Spleen (tissue), 11 donors: Measurements from ENCODE around the gene RND3. TPM values are rescaled to one million over a fixed set of nuclear protein-coding genes. Genes with fewer than 3 reads are reported as not detected.

Experiments
- DNase-seq: peaks from one replicate; pipeline ENCODE4 v3.0.0-alpha.2; 2020
- H3K27ac ChIP-seq, 8 donors: fragments of 200-600 bp; sonication (generic) in 7 of 8; 1 replicate in 4 of 8; 2 replicates in 4 of 8; pipeline versions ENCODE4 v1.5.0 to v1.8.0; 2016 to 2021; ENCODE audit warnings: inconsistent platforms in 4 of 8, mild to moderate bottlenecking in 4 of 8, moderate library complexity in 1 of 8
- H3K27me3 ChIP-seq, 7 donors: fragments of 200-600 bp; sonication (generic) in 6 of 7; replicated peaks in 1 of 7; 1 replicate in 4 of 7; 2 replicates in 3 of 7; pipeline versions ENCODE4 v1.5.0 to v1.8.0; 2016 to 2021; ENCODE audit warnings: inconsistent platforms in 3 of 7, mild to moderate bottlenecking in 1 of 7
- H3K36me3 ChIP-seq, 6 donors: fragments of 200-600 bp; sonication (generic) in 5 of 6; 1 replicate in 4 of 6; 2 replicates in 2 of 6; pipeline versions ENCODE4 v1.5.0 to v1.8.0; 2016 to 2021; ENCODE audit warnings: inconsistent platforms in 2 of 6
- H3K4me1 ChIP-seq, 6 donors: fragments of 200-600 bp; sonication (generic) in 5 of 6; 1 replicate in 3 of 6; 2 replicates in 3 of 6; pipeline versions ENCODE4 v1.5.0 to v1.8.0; 2016 to 2021; ENCODE audit warnings: inconsistent platforms in 3 of 6
- H3K4me3 ChIP-seq, 8 donors: fragments of 200-600 bp; sonication (generic) in 7 of 8; 1 replicate in 4 of 8; 2 replicates in 4 of 8; pipeline versions ENCODE4 v1.5.0 to v1.8.0; 2016 to 2021; ENCODE audit warnings: inconsistent platforms in 4 of 8, mild to moderate bottlenecking in 4 of 8, moderate library complexity in 2 of 8
- H3K9me3 ChIP-seq, 8 donors: fragments of 200-600 bp; sonication (generic) in 7 of 8; 1 replicate in 4 of 8; 2 replicates in 4 of 8; pipeline versions ENCODE4 v1.5.0 to v1.8.0; 2016 to 2021; ENCODE audit warnings: inconsistent platforms in 4 of 8
- CTCF ChIP-seq, 11 experiments: fragments of 200-600 bp in 7 of 11; fragments of 450-650 bp in 4 of 11; sonication (generic) in 4 of 11; IDR thresholded peaks in 8 of 11; conservative IDR thresholded peaks in 3 of 11; 1 replicate in 7 of 11; 2 replicates in 4 of 11; pipeline versions ENCODE4 v1.4.0 to v1.8.0; 2016 to 2021; ENCODE audit warnings: antibody characterized with exemption in 11 of 11, inconsistent platforms in 4 of 11, mild to moderate bottlenecking in 1 of 11
- POLR2A ChIP-seq, 3 donors: fragments of 450-650 bp; IDR thresholded peaks; one replicate each; pipeline ENCODE4 v1.5.1; 2017; ENCODE audit warnings: antibody characterized with exemption in 3 of 3, mild to moderate bottlenecking in 1 of 3
- POLR2AphosphoS5 ChIP-seq, 3 donors: sonication (generic); formaldehyde crosslinking; IDR thresholded peaks; one replicate each; pipeline ENCODE4 v1.5.1; 2017; ENCODE audit warnings: antibody characterized with exemption in 3 of 3
- WGBS, 5 donors: extraction: QIAGEN DNeasy Blood & Tissue Kit in 3 of 5; methylation state at CpG; one replicate each; pipeline versions ENCODE4 v1.1.5 to v1.1.7; 2013 to 2018; 5-methylcytosine and 5-hydroxymethylcytosine counted together
- intact Hi-C: fragments of 100-400 bp; cut with DNase I; formaldehyde crosslinking; loops from one replicate; pipeline ENCODE4 v1.15.0; 2023; ENCODE audit warnings: low total_unique reads
- polyA plus RNA-seq, 3 donors: library from polyadenylated mRNA; stranded (reverse); fragments of 200-250 nt; gene quantifications; one replicate each; pipeline ENCODE4 v1.2.1, GENCODE V29; 2013
- total RNA-seq, 7 donors: library from RNA; depleted of rRNA in 3 of 7; stranded (reverse); fragments of >200 nt in 3 of 7; fragmentation: NEBNext Ultra II Directional in 4 of 7; extraction: Animal tissue kit (Norgen Biotek cat#: 25700) in 4 of 7; gene quantifications; one replicate each; pipeline versions ENCODE4 v1.1.0 to v1.2.1, GENCODE V29; 2016 to 2021
- donor health status: healthy with polysubstance abuse.
- donor health status: DM: no; HTN: no; CAD: no; lungs with moderate emphysema.
- donor health status: DM: no; HTN: no; CAD: no.
- donor health status: Bipolar disorder and iron deficiency.
- donor health status: healthy.
- donor health status: DM: no; HTN: no; CAD: no.
- donor health status: DM: yes; HTN: yes; CAD: no.

RND3 gene
- total and polyA plus RNA-seq, 10 donors, result 10.3 to 97.0 (median 57.8) TPM

GRCh38 chr2:150450765-150451164 is 36.7 kb downstream of the RND3 start:
- TF ChIP-seq CTCF (IDR thresholded peaks at IDR 0.05 in 8 of 11, conservative IDR thresholded peaks at IDR 0.05 in 3 of 11), result no peak
- no peak for TF ChIP-seq POLR2AphosphoS5 (IDR thresholded peaks at IDR 0.05)
- no peak for TF ChIP-seq POLR2A (IDR thresholded peaks at IDR 0.05)
- Histone ChIP-seq H3K4me3 (no peak overlapping the region), H3K27me3 (no peaks in the 10 kb centered on the region), H3K27ac (no peak overlapping the region), H3K9me3 (no peaks in the 10 kb centered on the region), H3K4me1 (no peaks in the 10 kb centered on the region), H3K36me3 (no peaks in the 10 kb centered on the region)
- no peak for DNase-seq
- intact Hi-C loops, result no loop called here
- 75 to 87% (median 84%) methylated on average over 3 of the region's 3 CpGs for WGBS, 5 donors

GRCh38 chr2:150449856-150450255 is 37.6 kb downstream of the RND3 start:
- Histone ChIP-seq H3K27ac (no peak overlapping the region), H3K36me3 (no peaks in the 10 kb centered on the region), H3K4me3 (no peak overlapping the region), H3K9me3 (no peaks in the 10 kb centered on the region), H3K4me1 (no peaks in the 10 kb centered on the region), H3K27me3 (no peaks in the 10 kb centered on the region)
- WGBS, 5 donors, result 33 to 43% (median 37%) methylated on average over 3 of the region's 3 CpGs
- no peak for DNase-seq
- intact Hi-C loops, result no loop called here
- TF ChIP-seq POLR2AphosphoS5 (IDR thresholded peaks at IDR 0.05), result no peak
- no peak for TF ChIP-seq CTCF (IDR thresholded peaks at IDR 0.05 in 8 of 11, conservative IDR thresholded peaks at IDR 0.05 in 3 of 11)
- no peak for TF ChIP-seq POLR2A (IDR thresholded peaks at IDR 0.05)

GRCh38 chr2:150445398-150445797 is 42.1 kb downstream of the RND3 start:
- Histone ChIP-seq H3K27me3 (no peaks in the 10 kb centered on the region), H3K4me3 (no peak overlapping the region), H3K4me1 (no peaks in the 10 kb centered on the region), H3K36me3 (no peaks in the 10 kb centered on the region), H3K27ac (no peak overlapping the region), H3K9me3 (no peaks in the 10 kb centered on the region)
- DNase-seq, result no peak
- no peak for TF ChIP-seq CTCF (IDR thresholded peaks at IDR 0.05 in 8 of 11, conservative IDR thresholded peaks at IDR 0.05 in 3 of 11)
- no peak for TF ChIP-seq POLR2A (IDR thresholded peaks at IDR 0.05)
- TF ChIP-seq POLR2AphosphoS5 (IDR thresholded peaks at IDR 0.05), result no peak
- intact Hi-C loops, result no loop called here
- 65 to 82% (median 74%) methylated on average over 1 of the region's 1 CpG for WGBS, 5 donors

- Histone ChIP-seq H3K27ac (no peak overlapping the region), H3K36me3 (no peaks in the 10 kb centered on the region), H3K9me3 (no peaks in the 10 kb centered on the region), H3K27me3 (no peaks in the 10 kb centered on the region), H3K4me3 (no peak overlapping the region), H3K4me1 (no peaks in the 10 kb centered on the region)
- WGBS, 5 donors, result 56 to 87% (median 75%) methylated on average over 1 of the region's 1 CpG
- intact Hi-C loops, result no loop called here
- TF ChIP-seq CTCF (IDR thresholded peaks at IDR 0.05 in 8 of 11, conservative IDR thresholded peaks at IDR 0.05 in 3 of 11), result no peak
- no peak for TF ChIP-seq POLR2AphosphoS5 (IDR thresholded peaks at IDR 0.05)
- TF ChIP-seq POLR2A (IDR thresholded peaks at IDR 0.05), result no peak
- DNase-seq, result no peak
These were observed 45.0 kb downstream of the RND3 start for GRCh38 chr2:150442484-150442883.
